ENCODE measurements around the gene ZNF789.

- TF ChIP-seq CTCF (conservative IDR thresholded peaks at IDR 0.05; ENCODE audit: low read length) = no peak
- TF ChIP-seq EZH2phosphoT487 (IDR thresholded peaks at IDR 0.05; ENCODE audit: borderline replicate concordance) = no peak
These were observed 42.9 kb upstream of the ZNF789 start for GRCh38 chr7:99429756-99430155.

All from Loucy (cell line).